Middle frontal gyrus (tissue), 1 donor: ENCODE data around the gene ST8SIA4.
"Not testable (repeated sequence)": the region's sequence is repeated elsewhere in the genome, so short reads cannot be mapped to it uniquely, and the experiment has no call there.

Source experiments
- DNase-seq: peaks from one replicate; pipeline ENCODE4 v3.0.0-alpha.2; 2015; ENCODE audit warnings: low spot score; ENCODE audit errors: extremely low spot score

Gene ST8SIA4

DNA sequence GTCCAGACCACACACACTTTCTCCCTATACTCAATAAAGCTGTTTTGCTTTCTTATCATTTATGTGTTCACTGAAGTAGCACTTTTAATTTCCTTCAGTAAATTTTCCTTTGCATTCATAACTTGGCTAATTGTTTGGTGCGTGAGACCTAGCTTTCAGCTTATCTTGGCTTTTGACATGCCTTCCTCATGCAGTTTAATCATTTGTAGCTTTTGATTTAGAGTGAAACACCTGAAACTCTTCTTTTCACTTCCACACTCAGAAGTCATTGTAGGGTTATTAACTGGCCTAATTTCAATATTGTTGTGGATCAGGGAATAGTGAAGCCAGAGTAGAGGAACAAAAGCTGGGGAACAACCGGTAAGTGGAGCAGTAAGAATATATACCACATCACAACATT lies 114.7 kb downstream of the ST8SIA4 start:
- no peak for DNase-seq

DNA sequence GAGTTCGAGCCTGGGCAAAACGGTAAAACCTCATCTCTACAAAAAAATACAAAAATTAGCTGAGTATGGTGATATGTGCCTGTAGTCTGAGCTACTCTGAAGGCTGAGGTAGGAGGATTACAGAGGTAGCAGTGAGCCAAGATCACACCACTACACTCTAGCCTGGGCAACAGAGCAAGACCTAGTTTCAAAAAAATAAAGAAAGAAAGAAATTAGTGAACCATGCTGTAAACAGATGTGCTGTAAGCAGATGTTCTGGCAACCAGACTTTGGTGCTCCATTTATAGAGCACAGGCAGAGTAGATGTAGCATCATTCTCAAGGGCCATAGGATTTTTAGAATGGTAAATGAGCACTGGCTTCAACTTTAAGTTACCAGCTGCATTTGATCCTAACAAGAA lies 115.4 kb downstream of the ST8SIA4 start:
- DNase-seq, result no peak

GRCh38 chr5:100785536-100785935 lies 117.5 kb downstream of the ST8SIA4 start:
- not testable (repeated sequence) for DNase-seq

GRCh38 chr5:100780376-100780870 lies 122.7 kb downstream of the ST8SIA4 start:
- DNase-seq, result no peak

DNA sequence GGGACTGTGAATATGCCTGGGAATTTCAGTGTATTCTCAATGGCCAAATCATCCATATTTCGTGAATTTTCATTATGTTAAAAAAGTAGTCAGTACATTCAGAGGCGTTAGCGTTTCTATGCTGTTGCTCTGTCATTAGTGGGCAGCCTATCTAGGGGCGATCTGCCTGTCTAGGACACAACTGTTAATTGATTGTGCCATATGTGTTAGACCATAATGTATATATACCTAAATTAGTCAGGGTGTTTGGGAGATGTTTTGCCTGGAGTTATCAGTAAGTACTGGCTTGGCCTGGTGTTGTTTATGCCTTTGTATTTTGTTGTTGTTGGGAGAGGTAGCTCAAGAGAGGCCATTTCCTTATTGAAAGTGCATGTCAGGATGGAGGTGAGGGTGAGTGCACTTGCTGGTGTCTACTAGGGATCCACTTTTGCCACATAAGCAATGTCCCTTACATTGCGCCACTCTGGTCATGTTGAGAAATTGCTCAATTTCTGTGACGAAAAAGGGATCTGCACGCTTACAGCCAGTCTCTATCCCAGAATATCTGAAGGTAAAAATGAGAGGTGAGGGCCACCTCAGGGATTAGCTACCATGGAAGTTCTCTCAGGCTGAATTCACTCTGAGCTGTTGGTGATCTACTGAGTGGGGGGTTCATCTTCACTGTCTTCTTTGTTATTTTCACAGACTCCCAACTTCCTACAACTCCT lies 123.3 kb downstream of the ST8SIA4 start:
- no peak for DNase-seq

DNA sequence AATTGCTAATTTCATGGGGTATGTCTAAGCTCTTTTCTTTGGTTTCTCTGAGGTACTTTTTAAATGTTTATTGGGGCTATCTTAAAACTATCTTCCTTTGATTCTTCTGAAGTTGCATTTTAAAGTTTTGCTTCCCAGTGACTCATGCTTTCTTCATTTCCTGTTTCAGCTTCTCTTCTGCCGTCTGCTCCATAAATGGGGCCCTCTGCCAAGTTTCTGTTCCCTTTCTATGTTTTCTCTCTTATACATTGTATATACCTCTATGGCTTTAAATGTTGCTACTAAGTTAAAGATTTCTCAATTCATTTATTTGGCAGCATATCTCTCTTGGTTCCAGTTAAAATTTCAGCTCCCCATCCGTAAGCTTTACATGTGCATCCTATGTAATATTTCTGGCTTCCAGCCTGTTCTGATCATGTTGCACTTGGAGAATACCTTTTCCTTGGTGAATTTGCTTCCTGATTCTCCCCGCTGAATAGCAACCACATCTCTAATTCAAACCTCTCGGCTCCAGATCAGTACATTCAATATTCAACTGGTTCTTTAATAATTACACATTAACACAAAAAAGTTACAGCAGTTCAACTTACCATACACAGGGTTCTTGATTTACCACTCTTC lies 125.3 kb downstream of the ST8SIA4 start:
- no peak for DNase-seq

DNA sequence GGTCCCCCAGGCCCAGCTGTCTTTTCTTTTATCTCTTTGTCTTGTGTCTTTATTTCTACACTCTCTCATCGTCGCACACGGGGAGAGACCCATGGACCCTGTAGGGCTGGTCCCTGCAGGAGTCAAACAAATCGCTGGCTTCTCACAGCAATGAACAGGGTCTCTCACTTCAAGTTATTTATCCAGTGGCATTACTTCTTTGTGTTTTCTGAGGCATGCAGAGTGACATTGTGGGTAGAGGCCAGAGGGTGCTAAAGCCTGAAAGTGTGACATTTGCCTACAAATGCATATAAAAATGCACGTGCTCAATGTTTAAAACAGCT lies 127.6 kb downstream of the ST8SIA4 start:
- no peak for DNase-seq

- DNase-seq, result no peak
These were observed 130.5 kb downstream of the ST8SIA4 start for GRCh38 chr5:100772548-100772947.

- no peak for DNase-seq
These were observed 131.1 kb downstream of the ST8SIA4 start for GRCh38 chr5:100772006-100772405.

DNA sequence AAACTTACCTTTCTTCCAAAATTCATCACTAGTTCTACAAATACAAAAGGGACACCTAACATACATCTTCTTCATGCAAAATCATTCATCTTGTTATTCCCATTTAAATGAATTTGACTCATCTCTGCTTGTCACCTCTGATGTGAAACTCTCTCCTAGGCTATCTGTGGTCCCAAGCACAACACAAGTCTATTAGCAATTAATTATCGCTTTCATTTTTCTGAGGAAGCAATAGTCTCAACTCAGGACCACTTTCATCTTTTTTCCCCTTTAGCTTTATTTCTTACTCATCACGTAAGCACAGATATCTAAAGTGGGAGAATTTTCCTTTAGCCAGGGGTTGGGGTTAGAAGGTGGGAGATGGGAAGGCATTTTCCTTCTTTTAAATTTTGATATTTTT lies 131.9 kb downstream of the ST8SIA4 start:
- no peak for DNase-seq

DNA sequence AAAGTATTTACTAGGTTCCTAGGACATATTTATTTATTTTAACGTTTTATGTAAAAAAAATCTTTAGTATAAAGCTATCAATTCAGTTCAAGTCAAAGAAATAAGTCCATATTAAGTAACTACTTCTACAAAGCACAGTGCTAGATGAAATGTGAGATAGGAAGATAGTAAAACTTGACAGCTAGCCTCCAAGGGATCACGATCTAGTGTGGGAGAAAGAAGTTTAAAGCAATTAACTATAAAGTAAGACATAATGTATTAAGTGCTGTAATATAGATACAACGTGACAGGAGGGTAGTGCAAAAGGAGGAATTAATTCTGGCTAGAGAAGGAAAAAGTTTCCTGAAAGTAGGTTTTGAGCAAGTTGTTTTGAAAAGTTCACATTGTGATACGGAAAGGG lies 134.9 kb downstream of the ST8SIA4 start:
- DNase-seq, result no peak

DNA sequence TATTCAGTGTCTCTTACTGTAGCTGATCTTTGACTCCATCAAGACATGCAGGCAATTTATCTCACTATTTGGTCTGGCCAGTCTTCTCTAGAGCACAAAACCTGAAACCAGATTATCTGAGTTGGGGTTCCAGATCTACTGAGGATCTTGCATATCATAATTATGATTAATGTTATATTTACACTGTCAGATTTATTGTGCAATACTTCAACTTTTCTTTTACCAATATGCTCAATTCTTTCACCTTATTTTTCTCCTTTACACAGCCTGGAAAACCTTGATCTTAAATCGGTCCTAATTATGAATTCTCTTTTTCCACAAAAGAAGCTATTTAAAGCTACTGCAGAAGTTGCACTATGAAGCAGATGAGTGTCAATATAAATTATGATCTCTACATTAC lies 140.1 kb downstream of the ST8SIA4 start:
- no peak for DNase-seq

- no peak for DNase-seq
These were observed 141.0 kb downstream of the ST8SIA4 start for GRCh38 chr5:100762108-100762507.

GRCh38 chr5:100761192-100761591 lies 141.9 kb downstream of the ST8SIA4 start:
- no peak for DNase-seq

DNA sequence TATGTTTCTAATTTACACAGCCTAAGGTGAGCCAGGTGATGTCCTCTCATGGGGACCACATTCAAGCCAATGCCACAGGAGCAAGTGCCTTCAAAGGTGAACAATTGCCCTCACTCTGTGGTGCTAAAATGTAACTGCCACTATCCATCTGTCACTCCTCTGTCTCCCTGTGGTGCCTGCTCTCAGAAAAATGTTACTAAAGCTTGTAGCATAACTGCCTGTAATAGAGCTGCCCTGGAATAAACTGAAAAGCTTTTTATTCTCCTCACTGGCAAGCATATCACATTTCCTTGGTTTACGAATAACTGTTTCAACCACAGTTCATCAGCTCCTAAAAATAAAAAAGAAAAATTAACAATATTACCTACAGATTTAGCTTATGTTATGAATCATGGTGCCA lies 142.4 kb downstream of the ST8SIA4 start:
- DNase-seq, result no peak

DNA sequence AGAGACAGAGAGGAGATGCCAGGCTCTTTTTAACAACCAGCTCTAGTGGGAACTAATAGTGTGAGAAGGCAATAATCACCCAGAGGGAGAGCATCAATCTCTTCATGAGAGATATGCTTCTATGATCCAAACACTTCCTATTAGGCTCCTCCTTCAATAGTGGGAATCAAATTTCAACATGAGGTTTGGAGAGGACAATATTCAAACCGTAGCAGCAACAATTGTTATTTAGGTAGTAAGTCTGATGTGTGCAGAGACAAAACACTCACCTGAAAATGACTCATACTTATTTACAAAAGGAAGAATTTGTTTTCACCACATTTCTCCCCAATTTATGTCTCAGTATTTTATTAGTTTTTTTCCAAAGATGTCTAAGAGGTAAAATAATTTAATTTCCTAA lies 144.3 kb downstream of the ST8SIA4 start:
- DNase-seq, result no peak

DNA sequence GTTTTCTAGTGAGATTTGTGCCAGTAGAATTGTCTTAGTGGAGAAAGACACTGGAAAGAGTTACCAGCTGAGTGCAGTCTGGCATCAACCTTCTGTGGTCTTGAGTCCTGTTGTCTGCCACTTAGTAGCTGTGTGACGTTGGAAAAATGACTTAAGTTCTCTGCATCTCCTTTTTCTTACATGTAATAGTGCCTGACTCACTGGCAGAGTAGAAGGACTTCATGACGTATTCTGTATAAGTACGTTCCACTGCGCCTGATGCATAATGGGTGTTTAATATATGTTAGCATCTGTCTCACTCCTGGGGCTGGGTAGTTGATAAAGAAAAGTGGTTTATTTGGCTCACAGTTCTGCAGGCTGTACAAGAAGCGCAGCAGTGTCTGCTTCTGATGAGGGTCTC lies 144.8 kb downstream of the ST8SIA4 start:
- DNase-seq, result no peak

GRCh38 chr5:100757618-100758017 lies 145.5 kb downstream of the ST8SIA4 start:
- DNase-seq, result no peak
